WTC11 (cell line): ENCODE measurements around the gene MAPT.

Source experiments
- NR2C2 ChIP-seq: sonication (generic); formaldehyde crosslinking; IDR thresholded peaks from 2 replicates; pipeline ENCODE4 v1.8.0; 2022; ENCODE audit warnings: mild to moderate bottlenecking, missing genetic modification reagents
- TCF7 ChIP-seq: sonication (generic); formaldehyde crosslinking; IDR thresholded peaks from 2 replicates; pipeline ENCODE4 v1.8.0; 2022; ENCODE audit warnings: mild to moderate bottlenecking, low read depth, missing genetic modification reagents, moderate library complexity
- TF ChIP-seq, protein P1 (sequence below): fragments of 200-600 bp; IDR thresholded peaks from 2 replicates; pipeline ENCODE4 v1.8.0; 2022; ENCODE audit warnings: antibody characterized with exemption
- TF ChIP-seq, protein P2 (sequence below): sonication (generic); formaldehyde crosslinking; IDR thresholded peaks from 2 replicates; pipeline ENCODE4 v1.8.1; 2023; ENCODE audit warnings: mild to moderate bottlenecking, missing genetic modification reagents, moderate library complexity

DNA sequence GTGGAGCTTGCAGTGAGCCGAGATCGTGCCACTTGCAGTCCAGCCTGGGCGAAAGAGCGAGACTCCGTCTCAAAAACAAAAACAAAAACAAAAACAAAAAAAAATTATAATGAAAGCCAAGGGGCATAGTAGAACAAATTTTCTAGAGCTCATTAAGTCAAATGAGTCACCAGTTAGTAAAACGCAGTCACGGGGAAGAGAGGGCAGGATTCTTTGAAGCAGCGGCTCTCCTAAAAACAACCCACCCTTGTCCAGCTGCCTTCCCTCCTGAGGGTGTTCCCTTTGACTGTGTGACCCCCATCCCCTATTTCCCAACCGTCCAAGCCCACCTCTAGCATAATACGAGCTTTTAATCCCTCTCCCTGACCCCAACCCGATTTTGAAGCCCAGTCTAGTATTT is 60.6 kb downstream of the MAPT start:
- TF ChIP-seq, protein P1, sequence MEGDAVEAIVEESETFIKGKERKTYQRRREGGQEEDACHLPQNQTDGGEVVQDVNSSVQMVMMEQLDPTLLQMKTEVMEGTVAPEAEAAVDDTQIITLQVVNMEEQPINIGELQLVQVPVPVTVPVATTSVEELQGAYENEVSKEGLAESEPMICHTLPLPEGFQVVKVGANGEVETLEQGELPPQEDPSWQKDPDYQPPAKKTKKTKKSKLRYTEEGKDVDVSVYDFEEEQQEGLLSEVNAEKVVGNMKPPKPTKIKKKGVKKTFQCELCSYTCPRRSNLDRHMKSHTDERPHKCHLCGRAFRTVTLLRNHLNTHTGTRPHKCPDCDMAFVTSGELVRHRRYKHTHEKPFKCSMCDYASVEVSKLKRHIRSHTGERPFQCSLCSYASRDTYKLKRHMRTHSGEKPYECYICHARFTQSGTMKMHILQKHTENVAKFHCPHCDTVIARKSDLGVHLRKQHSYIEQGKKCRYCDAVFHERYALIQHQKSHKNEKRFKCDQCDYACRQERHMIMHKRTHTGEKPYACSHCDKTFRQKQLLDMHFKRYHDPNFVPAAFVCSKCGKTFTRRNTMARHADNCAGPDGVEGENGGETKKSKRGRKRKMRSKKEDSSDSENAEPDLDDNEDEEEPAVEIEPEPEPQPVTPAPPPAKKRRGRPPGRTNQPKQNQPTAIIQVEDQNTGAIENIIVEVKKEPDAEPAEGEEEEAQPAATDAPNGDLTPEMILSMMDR, result no peak
- TF ChIP-seq TCF7 (CRISPR knock-in tag) (no peak), NR2C2 (CRISPR knock-in tag) (no peak)
- TF ChIP-seq, protein P2, sequence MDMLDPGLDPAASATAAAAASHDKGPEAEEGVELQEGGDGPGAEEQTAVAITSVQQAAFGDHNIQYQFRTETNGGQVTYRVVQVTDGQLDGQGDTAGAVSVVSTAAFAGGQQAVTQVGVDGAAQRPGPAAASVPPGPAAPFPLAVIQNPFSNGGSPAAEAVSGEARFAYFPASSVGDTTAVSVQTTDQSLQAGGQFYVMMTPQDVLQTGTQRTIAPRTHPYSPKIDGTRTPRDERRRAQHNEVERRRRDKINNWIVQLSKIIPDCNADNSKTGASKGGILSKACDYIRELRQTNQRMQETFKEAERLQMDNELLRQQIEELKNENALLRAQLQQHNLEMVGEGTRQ (CRISPR knock-in tag), result no peak
